GM18907 (cell line): Measurements from ENCODE around the gene WNK2.

Source experiments
- ATAC-seq: cut with Tn5 transposase; IDR thresholded peaks from one replicate; pipeline ENCODE4 v1.9.1; 2021; ENCODE audit warnings: mild to moderate bottlenecking, moderate library complexity; ENCODE audit not compliant: unreplicated experiment

Gene WNK2

GRCh38 chr9:93198117-93198837, 14.3 kb downstream of the WNK2 start:
- ATAC-seq = no peak

DNA sequence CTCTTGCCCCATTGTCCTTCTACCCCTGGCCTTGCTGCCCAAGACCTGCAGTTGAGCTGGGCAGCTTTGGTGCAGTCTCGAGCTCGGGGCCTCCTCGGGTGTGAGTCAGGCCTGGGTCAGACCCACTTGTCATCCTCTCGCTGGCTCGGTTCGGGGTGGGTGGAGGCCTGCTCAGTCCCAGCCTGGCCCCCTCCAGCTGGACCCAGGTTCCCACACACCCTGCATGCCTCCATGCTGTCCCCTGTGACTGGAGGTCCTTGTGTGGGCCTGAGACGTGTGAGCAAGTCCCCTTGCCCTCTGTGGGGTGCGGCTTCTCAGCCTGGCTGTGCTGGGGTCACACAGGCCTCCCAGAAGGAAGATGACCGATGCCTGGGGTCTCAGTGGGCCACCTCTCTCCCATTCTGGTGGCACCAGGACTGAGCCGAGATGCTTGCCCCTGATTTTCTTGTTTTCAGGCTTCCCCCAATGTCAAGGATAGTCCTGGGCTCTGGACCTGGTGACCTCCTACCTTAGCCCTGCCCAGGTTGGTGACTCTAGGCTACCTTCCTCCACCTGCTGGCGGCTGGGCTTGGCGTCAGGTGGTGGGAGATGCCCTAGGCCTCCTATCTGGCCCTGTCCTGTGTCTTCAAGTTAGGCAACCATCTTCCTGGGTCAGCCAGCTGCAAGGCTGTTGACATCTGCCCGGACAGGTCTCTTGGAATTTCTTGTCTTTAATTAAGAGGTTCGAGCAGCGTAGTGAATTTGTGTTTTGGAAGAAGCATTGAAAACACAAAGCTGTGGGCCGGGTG, 15.1 kb downstream of the WNK2 start:
- ATAC-seq = no peak

- no peak for ATAC-seq
These were observed 16.5 kb downstream of the WNK2 start for GRCh38 chr9:93200449-93200742.

- no peak for ATAC-seq
These were observed 17.0 kb downstream of the WNK2 start for GRCh38 chr9:93200989-93201334.

DNA sequence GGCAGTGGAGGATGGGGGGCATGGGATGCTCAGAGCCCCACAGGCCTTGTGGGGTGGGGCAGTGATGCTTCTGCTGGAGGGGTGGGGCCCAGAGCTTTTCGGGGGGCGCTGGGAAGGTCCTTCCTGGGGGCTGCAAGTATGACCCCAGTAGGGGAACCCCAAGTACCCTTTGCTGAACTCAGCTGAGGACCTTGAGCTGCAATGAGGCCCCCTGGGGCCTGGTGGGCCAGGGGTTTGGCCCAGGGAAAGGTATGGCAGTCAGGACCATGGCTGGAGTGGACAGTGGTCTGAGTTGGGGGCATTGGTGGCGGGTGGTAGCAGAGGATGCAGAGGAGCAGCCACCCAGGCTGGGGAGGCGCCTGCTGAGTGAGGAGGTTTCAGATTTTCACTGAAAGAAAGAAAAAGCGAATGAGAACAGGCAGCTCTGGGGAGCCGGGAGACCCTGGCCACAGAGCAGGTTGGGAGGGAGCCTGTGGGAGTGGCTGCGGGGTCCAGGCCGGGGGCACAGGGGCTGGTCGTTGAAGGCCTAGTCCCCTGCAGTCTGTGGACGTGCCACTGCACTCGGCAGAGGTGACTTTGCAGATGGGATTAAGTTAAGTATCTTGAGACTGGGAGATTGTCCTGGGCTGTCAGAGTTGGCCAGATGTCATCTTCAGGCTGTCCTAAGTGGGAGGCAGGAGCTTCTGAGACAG, 19.2 kb downstream of the WNK2 start:
- ATAC-seq = no peak

- ATAC-seq = no peak
These were observed 20.0 kb downstream of the WNK2 start for GRCh38 chr9:93203718-93204469.

DNA sequence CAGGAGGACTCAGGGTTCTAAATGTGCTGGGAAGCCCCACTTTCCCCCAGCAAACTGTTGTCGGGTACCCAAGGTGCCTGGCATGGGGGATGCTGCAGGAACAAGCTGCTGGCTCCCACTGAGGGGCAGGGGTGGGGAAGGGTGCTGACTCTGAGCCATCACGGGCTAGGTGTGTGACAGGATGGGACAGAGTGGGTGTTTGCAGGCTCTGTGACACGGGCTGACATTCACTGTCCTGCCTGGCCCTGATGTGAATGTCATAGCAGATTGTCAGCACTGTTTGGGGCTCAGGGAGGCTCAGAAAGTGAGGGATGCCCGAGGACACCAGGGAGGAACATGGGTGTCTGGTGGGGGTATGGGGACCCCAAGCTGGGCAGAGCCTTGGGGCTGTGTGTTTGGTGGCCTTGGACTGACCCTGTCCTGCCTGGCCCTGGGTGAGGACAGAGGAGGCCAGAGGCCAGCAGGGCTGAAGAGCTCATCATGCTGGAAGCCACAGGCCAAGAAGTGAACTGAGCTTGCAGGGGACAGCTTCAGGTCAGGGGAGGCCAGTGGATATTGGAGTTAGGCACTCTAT, 20.6 kb downstream of the WNK2 start:
- ATAC-seq = no peak

DNA sequence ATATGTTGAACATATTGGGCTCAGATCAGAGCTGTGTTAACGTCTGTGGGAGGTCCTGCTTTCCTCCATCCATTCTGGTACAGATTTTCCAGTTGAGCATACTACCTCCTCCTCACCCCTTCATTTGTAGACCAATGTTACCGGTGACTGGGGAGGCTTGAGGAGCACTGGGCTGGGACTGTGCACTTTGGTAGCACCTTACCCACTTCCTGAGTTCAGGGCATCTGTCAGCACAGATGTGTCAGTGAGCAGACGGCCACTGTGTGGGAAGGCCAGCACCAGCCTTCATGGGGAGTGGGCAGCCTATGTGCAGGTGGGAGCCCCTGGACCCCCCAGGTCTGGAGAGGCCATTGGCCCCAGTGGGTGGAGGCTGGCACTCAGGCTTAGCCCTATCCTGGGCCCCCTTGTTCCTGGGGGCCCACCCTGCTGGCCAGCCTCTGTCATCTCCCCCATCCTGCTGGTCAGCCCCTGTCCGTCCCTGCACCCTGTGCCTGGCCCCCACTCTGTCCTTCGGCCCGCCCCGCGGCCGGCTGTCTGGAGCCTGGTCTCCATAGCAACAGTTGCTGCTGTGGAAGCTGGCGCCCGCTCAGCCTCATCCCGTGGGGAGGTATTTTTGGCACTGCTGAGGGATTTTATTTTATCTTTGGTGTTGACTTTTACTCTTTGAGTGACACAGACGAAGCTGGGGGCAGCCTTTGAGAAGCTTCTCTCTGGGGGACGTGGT, 21.3 kb downstream of the WNK2 start:
- no peak for ATAC-seq

DNA sequence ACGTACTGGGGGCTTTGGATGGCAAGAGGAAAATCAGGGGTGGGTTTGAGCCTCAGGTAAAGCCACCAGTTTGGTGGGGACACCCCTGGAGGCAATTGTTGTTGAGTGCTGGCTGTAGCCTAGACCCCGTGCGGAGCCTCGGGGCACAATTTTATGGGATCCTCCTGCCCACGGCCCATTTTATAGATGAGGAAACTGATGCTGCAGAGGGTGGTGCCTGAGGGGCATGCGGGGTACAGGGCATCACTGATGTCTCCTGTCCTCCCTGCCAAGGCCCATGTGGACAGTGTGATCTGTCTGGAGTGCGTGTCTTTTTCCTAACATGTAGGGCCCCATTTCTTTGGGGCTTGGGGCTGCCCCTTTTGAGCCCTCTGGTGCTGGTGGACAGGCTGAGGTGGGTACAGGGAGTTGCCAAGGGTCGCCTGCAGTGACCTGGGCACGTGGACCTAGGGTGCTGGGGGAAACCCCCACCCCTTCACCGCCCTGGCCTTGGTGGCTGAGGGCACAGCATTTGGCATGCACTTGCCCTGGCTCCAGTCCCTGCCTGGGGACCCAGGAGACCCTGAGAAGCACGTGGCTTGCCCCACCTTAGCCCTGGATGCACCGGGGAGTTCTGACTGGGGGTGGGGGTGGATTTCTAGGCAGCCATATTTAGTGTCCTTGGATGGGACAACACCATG, 22.1 kb downstream of the WNK2 start:
- no peak for ATAC-seq

DNA sequence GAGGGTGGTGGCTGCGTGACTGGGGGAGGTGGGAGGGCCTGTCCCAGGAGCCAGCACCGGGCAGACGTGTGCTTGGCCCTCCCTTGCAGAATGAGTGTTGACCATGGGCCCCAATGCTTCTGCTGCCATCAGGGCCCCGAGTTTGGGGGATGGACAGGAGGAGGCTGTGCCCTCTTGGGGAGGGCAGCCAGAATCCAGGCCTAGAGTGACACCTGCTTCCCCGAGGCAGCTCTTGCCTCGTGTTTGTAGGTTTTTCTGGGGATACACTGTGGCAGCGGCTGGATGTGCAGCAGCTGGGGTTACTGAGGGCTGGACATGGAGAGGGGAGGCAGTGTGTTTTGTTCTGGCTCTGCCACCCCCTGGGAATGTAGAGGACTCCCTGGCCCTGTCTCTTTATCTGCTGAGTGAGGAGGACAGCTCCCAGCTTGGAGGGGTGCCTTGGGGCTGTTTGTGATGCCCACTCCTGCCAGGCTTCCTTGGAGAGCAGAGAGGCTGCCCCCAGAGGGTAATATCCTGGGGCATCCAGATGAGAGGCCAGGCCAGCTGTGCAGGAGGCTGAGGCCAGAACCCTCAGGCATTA, 22.7 kb downstream of the WNK2 start:
- ATAC-seq = no peak

DNA sequence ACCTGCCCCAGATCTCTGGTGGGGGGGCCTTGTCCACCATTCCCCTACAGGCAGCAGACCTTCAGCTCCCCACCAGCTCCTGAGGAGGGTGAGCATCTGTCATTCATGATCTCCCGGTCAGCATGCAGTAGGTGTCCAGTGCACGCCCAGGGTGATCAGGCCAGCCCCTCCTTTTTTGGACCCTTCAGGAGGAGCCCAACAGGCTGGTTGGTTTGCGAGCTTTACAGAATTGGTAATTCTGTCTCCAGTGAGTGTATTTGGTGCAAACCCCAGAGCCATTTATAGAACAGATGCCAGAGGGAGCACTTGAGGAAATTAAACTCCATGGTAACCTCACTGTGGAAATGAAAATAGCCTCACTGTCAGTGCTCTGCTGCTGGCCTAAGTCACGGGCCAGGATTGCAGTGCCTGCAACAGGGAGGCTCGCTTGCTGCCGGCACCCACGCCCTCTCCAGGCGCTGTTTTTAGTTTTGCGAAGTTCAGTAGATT, 23.4 kb downstream of the WNK2 start:
- ATAC-seq = no peak

- ATAC-seq = no peak
These were observed 24.2 kb downstream of the WNK2 start for GRCh38 chr9:93207860-93208734.

- no peak for ATAC-seq
These were observed 25.2 kb downstream of the WNK2 start for GRCh38 chr9:93209097-93209496.

GRCh38 chr9:93209576-93210323, 25.8 kb downstream of the WNK2 start:
- ATAC-seq = no peak

DNA sequence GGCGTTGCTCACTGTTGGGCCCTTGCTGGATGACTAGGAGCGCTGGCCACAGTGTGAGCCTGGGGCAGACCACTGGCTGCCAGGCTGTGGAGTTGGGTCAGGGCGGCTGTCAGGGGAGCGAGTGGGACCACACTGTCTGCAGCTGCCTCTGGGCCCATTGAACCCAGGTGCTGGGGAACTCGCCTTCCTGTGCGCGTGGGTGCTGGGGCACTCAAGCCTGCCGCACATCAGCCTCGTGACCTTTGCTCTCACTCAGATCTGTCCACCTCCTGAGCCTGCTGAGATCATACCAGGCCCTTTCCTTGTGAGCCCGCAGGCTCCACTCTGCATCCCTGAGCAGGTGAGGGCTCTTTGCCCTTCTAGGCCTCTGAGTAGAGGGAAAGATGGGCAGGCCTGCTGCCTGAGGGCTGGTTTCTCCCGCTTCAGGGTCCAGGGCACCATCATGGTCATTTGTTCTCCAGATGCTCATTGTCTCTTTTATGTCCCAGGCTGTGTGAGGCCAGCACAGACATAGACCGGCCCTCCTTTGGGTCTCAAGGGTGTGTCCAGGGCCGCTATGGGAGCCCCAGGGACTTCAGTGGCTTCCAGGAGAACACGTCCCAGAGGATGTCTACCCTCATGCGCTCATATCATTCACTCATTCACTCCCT, 26.5 kb downstream of the WNK2 start:
- ATAC-seq = no peak

DNA sequence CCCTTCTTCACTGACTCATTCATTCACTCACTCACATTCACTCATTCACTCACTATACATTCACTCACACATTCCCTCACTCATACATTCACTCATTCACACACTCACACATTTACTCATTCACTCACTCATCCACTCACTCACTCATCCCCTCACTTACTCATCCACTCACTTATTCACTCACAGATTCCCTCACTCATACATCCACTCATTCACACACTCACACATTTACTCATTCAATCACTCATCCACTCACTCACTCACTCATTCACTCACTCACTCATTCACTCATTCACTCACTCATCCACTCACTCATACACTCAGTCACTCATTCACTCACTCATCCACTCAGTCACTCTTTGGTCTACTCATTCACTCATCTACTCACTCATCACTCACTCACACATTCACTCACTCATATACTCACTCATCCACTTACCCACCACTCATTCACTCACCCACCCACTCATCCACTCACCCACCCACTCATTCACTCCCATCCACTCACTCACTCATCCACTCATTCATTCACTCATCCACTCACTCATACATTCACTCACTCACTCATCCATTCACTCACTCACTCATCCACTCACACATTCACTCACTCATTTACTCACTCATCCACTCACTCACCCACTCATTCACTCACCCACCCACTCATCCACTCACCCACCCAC, 27.2 kb downstream of the WNK2 start:
- ATAC-seq = no peak

GRCh38 chr9:93211654-93212001, 27.7 kb downstream of the WNK2 start:
- ATAC-seq = no peak
